ENCODE measurements around the gene ZNF75A.

GRCh38 chr16:3282730-3283542, 22.4 kb upstream of the ZNF75A start, which contains the start of gene ZNF263:
- peak; percentile 24; the same call in 1 of the 2 replicates for TF ChIP-seq CEBPB (IDR thresholded peaks at IDR 0.05; ENCODE audit: low read depth, low read length)
- TF ChIP-seq CTCF (conservative IDR thresholded peaks at IDR 0.05; ENCODE audit: low read depth, low read length), result no peak
- peak; percentile 35; the same call in 1 of the 2 replicates for TF ChIP-seq NFE2L2 (IDR thresholded peaks at IDR 0.05; ENCODE audit: low read depth, low read length)
- no peak; the same call in 1 of the 2 replicates for TF ChIP-seq SMC3 (IDR thresholded peaks at IDR 0.05; ENCODE audit: low read depth, low read length)
- TF ChIP-seq MXI1 (IDR thresholded peaks at IDR 0.05; ENCODE audit: borderline replicate concordance, low read depth, low read length), result peak; percentile 83; the same call in 1 of the 2 replicates

All from IMR-90 (cell line).